ENCODE results near the gene CITED2.

DNA sequence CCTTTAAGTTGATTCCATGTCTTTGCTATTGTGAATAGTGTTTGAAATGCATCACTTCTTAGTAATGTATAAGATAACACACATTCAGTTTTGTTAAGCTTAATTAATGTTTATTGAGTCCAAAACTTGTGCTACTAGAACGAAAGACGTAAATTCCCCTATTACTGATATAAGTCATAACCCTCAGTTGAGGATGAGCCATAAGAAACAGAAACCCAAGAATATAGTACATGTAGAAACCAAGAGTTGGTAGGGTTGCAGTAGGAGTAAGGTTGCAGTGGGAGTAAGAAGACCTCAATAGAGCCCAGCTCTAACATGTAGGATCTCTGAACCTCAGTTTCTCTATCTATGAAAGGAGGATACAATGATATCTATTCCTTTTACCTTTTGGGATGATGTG is 19.3 kb downstream of the CITED2 start:
- no peak for TF ChIP-seq CTCF (IDR thresholded peaks at IDR 0.05)
- TF ChIP-seq EP300 (IDR thresholded peaks at IDR 0.05), result no peak
- TF ChIP-seq POLR2A (IDR thresholded peaks at IDR 0.05), result no peak
